WTC11 (cell line): ENCODE measurements around the gene ASXL3.

ENCODE experiments used
- CTCF ChIP-seq: fragments of 200-600 bp; IDR thresholded peaks from 2 replicates; pipeline ENCODE4 v1.8.0; 2022; ENCODE audit warnings: antibody characterized with exemption
- ETV6 ChIP-seq: sonication (generic); formaldehyde crosslinking; IDR thresholded peaks from 2 replicates; pipeline ENCODE4 v1.8.1; 2022; ENCODE audit warnings: mild to moderate bottlenecking, missing genetic modification reagents
- MAX ChIP-seq: sonication (generic); formaldehyde crosslinking; IDR thresholded peaks from 2 replicates; pipeline ENCODE4 v1.8.0; 2022; ENCODE audit warnings: mild to moderate bottlenecking, missing genetic modification reagents
- PRDM15 ChIP-seq: sonication (generic); formaldehyde crosslinking; IDR thresholded peaks from 2 replicates; pipeline ENCODE4 v1.8.0; 2022; ENCODE audit warnings: missing genetic modification reagents
- TP53 ChIP-seq: sonication (generic); formaldehyde crosslinking; IDR thresholded peaks from 2 replicates; pipeline ENCODE4 v1.8.1; 2023; ENCODE audit warnings: mild to moderate bottlenecking, missing genetic modification reagents
- ZNF138 ChIP-seq: sonication (generic); formaldehyde crosslinking; conservative IDR thresholded peaks from 2 replicates; pipeline ENCODE4 v1.8.1; 2022; ENCODE audit warnings: mild to moderate bottlenecking, moderate library complexity, missing genetic modification reagents
- TF ChIP-seq, protein P1 (sequence below): sonication (generic); formaldehyde crosslinking; IDR thresholded peaks from 2 replicates; pipeline ENCODE4 v1.8.1; 2023; ENCODE audit warnings: mild to moderate bottlenecking, missing genetic modification reagents, moderate library complexity
- TF ChIP-seq, protein P2 (sequence below): sonication (generic); formaldehyde crosslinking; IDR thresholded peaks from 2 replicates; pipeline ENCODE4 v1.8.0; 2023; ENCODE audit warnings: missing genetic modification reagents

GRCh38 chr18:33647365-33647764 is 69.3 kb downstream of the ASXL3 start:
- no peak for TF ChIP-seq ETV6 (CRISPR knock-in tag)
- no peak for TF ChIP-seq CTCF
- TF ChIP-seq TP53 (CRISPR knock-in tag) = no peak
- TF ChIP-seq PRDM15 (CRISPR knock-in tag) = no peak
- no peak for TF ChIP-seq MAX
- TF ChIP-seq ZNF138 (CRISPR knock-in tag) = no peak
- TF ChIP-seq, protein P1, sequence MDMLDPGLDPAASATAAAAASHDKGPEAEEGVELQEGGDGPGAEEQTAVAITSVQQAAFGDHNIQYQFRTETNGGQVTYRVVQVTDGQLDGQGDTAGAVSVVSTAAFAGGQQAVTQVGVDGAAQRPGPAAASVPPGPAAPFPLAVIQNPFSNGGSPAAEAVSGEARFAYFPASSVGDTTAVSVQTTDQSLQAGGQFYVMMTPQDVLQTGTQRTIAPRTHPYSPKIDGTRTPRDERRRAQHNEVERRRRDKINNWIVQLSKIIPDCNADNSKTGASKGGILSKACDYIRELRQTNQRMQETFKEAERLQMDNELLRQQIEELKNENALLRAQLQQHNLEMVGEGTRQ = no peak
- TF ChIP-seq, protein P2, sequence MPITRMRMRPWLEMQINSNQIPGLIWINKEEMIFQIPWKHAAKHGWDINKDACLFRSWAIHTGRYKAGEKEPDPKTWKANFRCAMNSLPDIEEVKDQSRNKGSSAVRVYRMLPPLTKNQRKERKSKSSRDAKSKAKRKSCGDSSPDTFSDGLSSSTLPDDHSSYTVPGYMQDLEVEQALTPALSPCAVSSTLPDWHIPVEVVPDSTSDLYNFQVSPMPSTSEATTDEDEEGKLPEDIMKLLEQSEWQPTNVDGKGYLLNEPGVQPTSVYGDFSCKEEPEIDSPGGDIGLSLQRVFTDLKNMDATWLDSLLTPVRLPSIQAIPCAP (CRISPR knock-in tag) = no peak
